ENCODE measurements around the gene PIM2. TPM values are rescaled to one million over a fixed set of nuclear protein-coding genes. Genes with fewer than 3 reads are reported as not detected.

PIM2 gene
- total and polyA plus RNA-seq, 9 of the 15 experiments (the other 6 are each of a cell fraction or from before 2014, with no cell fraction given), result 67.6 to 191 (median 108) TPM

GRCh38 chrX:48902135-48902534 is 16.7 kb downstream of the PIM2 start:
- in situ Hi-C loops (cut with MboI), result no loop called here
- Histone ChIP-seq H3K4me1 (replicated peaks in 1 of 2; ENCODE audit: control insufficient read depth in 2 of 2, insufficient read depth in 2 of 2, low read length in 2 of 2) (peaks cover 7 to 23% of the 10 kb centered on the region in 2 experiments; a peak in 2 of 5 replicates), H3K36me3 (ENCODE audit: control insufficient read depth, insufficient read depth, low read length) (peaks cover 70% of the 10 kb centered on the region), H3K4me3 (no peak overlapping the region), H3K79me2 (ENCODE audit: control insufficient read depth, insufficient read depth, low read length) (peaks cover 31% of the 10 kb centered on the region), H3K27me3 (ENCODE audit: control insufficient read depth in 2 of 2, insufficient read depth in 2 of 2, low read length in 2 of 2) (no peaks in the 10 kb centered on the region), H3K9me3 (replicated peaks; ENCODE audit: control insufficient read depth, insufficient read depth, low read depth, low read length) (no peaks in the 10 kb centered on the region), H4K20me1 (replicated peaks; ENCODE audit: control insufficient read depth, insufficient read depth, low read length) (no peaks in the 10 kb centered on the region; the same call in 1 of the 2 replicates), H3K27ac (ENCODE audit: extremely low read depth, low read depth, low read length) (no peak overlapping the region), H3K4me2 (ENCODE audit: insufficient read depth, low read length) (no peak overlapping the region), H2AFZ (ENCODE audit: low read depth, low read length) (no peak overlapping the region), H3K9me1 (ENCODE audit: control insufficient read depth, insufficient read depth, low read length) (no peaks in the 10 kb centered on the region), H3K9ac (ENCODE audit: insufficient read depth in 1 of 2, low read depth in 2 of 2, low read length in 2 of 2) (0 out of 4 replicates have a peak overlapping the region, but pooled peaks of 1 of the 2 experiments have one; percentile 4)
- TF ChIP-seq ZBTB49 (CRISPR knock-in tag; IDR thresholded peaks at IDR 0.05; ENCODE audit: borderline replicate concordance), result no peak
- no peak for TF ChIP-seq AFF4 (CRISPR knock-in tag; IDR thresholded peaks at IDR 0.05)
- TF ChIP-seq POLR2G (IDR thresholded peaks at IDR 0.05; ENCODE audit: low read depth, low read length), result peak; percentile 29; the same call in 1 of the 2 replicates
- TF ChIP-seq TFAP4 (CRISPR knock-in tag; IDR thresholded peaks at IDR 0.05; ENCODE audit: borderline replicate concordance), result no peak
- no peak for TF ChIP-seq SMAD2 (IDR thresholded peaks at IDR 0.05; ENCODE audit: low read depth, low read length)
- TF ChIP-seq SETDB1 (IDR thresholded peaks at IDR 0.05; ENCODE audit: low read length), result no peak
- no peak for TF ChIP-seq ZNF431 (CRISPR knock-in tag; IDR thresholded peaks at IDR 0.05)
- FAIRE-seq (no peak), DNase-seq (ENCODE audit: extremely low read depth in 1 of 4, low spot score in 3 of 4) (no peak), ATAC-seq (no peak)
- intact Hi-C loops (cut with micrococcal nuclease), result no loop called here
- TSS peak; percentile 67 for BruUV-seq (replicated peaks)
- ChIA-PET CTCF (ENCODE audit: low intra/inter-chr PET ratio) (no interaction called here), POLR2A (interaction anchor here (0.8 to 1.0 kb wide), 2 partner anchors 10 to 56 kb away, joined by 5 to 6 read pairs; partner anchors contain the start of gene SLC35A2)
- 96% methylated on average over 9 of the region's 20 CpGs for WGBS (ENCODE audit: insufficient coverage, low coverage, missing lambda C conversion rate)

Measured in K562 (cell line).